ENCODE measurements around the gene CELSR1. TPM values are rescaled to one million over a fixed set of nuclear protein-coding genes. Genes with fewer than 3 reads are reported as not detected.

CELSR1 gene
- total RNA-seq, 1 experiment from 2014 or later: 22.6 TPM

DNA sequence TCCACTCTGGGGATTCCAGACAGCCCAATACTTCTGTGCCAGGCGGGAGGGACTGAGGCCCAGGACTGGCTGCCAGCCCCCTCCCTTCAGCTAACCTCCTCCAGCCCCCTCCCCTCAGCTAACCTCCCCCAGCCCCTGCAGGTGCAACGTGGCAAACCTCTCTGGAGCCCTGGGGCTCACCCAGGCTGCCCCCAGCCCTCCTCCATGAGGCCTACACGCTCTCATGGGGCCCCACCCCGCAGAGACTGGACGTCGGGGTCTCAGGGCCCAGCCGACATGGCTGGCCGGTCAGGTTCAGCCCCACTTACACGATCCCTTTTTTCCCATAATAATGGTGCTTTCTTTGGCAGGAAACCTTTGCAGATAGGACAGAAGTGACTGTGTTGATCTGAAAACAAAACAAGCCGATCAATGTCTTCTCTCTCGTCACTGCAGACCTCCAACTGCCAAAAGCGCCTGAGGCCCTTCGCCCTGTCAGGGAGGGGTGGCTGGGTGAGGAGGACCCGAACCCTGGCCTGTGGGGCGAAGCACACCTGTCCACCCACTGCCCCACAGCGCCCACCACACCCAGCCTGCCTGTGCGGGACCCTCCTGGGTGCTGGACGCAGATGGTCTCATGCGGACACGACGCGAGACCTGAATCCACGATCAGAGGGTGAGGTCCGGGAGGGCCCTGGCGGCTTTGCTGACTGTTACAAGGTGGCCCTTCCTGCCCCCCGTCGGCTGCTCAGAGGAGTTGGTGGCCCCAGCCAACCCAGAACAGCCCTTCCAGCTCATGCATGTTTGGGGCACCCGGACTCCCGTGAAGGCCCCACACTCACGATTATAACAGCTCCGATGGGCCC lies 168.3 kb downstream of the CELSR1 start:
- TF ChIP-seq, protein P1, sequence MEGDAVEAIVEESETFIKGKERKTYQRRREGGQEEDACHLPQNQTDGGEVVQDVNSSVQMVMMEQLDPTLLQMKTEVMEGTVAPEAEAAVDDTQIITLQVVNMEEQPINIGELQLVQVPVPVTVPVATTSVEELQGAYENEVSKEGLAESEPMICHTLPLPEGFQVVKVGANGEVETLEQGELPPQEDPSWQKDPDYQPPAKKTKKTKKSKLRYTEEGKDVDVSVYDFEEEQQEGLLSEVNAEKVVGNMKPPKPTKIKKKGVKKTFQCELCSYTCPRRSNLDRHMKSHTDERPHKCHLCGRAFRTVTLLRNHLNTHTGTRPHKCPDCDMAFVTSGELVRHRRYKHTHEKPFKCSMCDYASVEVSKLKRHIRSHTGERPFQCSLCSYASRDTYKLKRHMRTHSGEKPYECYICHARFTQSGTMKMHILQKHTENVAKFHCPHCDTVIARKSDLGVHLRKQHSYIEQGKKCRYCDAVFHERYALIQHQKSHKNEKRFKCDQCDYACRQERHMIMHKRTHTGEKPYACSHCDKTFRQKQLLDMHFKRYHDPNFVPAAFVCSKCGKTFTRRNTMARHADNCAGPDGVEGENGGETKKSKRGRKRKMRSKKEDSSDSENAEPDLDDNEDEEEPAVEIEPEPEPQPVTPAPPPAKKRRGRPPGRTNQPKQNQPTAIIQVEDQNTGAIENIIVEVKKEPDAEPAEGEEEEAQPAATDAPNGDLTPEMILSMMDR (conservative IDR thresholded peaks at IDR 0.05): no peak
- no peak overlapping the region for H2BK15ac ChIP-seq (ENCODE audit: low read depth, low read length)
- no peak overlapping the region for H3T11ph ChIP-seq (ENCODE audit: low read length)
- H3K23ac ChIP-seq (ENCODE audit: insufficient read length, low read depth, low read length): no peak overlapping the region
- Mint-ChIP-seq H3K27me3 (ENCODE audit: low read depth) (no peaks in the 10 kb centered on the region), H3K9me3 (no peaks in the 10 kb centered on the region), H3K36me3 (ENCODE audit: insufficient read depth in 1 of 3, low read depth in 3 of 3) (peaks cover 0 to 5% (median 3%) of the 10 kb centered on the region in 3 experiments; a peak in 2 of 7 replicates), H3K4me3 (no peak overlapping the region; a peak in 1 of 5 replicates), H3K4me1 (peaks cover 12% of the 10 kb centered on the region in 2 experiments), H3K27ac (peak overlapping the region in 2 of 3 experiments; percentile 23 to 40; a peak in 3 of 7 replicates)
- no peaks in the 10 kb centered on the region for H3K4me1 ChIP-seq (ENCODE audit: insufficient read depth, low read length)
- no peaks in the 10 kb centered on the region for H3K27me3 ChIP-seq (ENCODE audit: insufficient read depth, low read length)
- no peak overlapping the region for H3K4ac ChIP-seq (ENCODE audit: low read depth, low read length)
- no peak overlapping the region for H4K5ac ChIP-seq (ENCODE audit: insufficient read length, low read depth, low read length)
- no peak overlapping the region for H3K56ac ChIP-seq (ENCODE audit: insufficient read length, low read depth, low read length)
- H4K8ac ChIP-seq (replicated peaks; ENCODE audit: insufficient read length, low read depth, low read length): no peak overlapping the region
- H2BK12ac ChIP-seq (ENCODE audit: insufficient read length, low read depth, low read length): no peak overlapping the region
- no peaks in the 10 kb centered on the region for H3K79me1 ChIP-seq (ENCODE audit: insufficient read depth, low read depth, low read length, poor library complexity, severe bottlenecking)
- no peaks in the 10 kb centered on the region for H3K79me2 ChIP-seq (ENCODE audit: insufficient read depth, low read length)
- H2AK5ac ChIP-seq (ENCODE audit: insufficient read length, low read length): no peak overlapping the region
- no peak overlapping the region for H3K14ac ChIP-seq (ENCODE audit: insufficient read depth, low read length)
- no peak overlapping the region for H3K4me2 ChIP-seq (ENCODE audit: insufficient read depth, insufficient read length, low read length)
- H3K27ac ChIP-seq (ENCODE audit: insufficient read length, low read depth, low read length): no peak overlapping the region
- H3K9me3 ChIP-seq (ENCODE audit: control insufficient read depth, low read depth, low read length): no peaks in the 10 kb centered on the region
- no peak for DNase-seq
- H3K9ac ChIP-seq (ENCODE audit: extremely low read depth, insufficient read length, low read length): no peak overlapping the region
- H3K18ac ChIP-seq (ENCODE audit: insufficient read length, low read depth, low read length): no peak overlapping the region
- WGBS (ENCODE audit: extremely low coverage, insufficient read length, low lambda C conversion rate): no CpG with 5 or more reads among the region's 31 CpGs
- H4K20me1 ChIP-seq (ENCODE audit: control insufficient read depth, insufficient read depth, insufficient read length): no peaks in the 10 kb centered on the region
- H2BK5ac ChIP-seq (ENCODE audit: insufficient read length, low read length): no peak overlapping the region
- H2BK20ac ChIP-seq (ENCODE audit: low read depth, low read length, poor library complexity, severe bottlenecking): no peak overlapping the region
- no peak overlapping the region for H2BK120ac ChIP-seq (ENCODE audit: low read depth, low read length, poor library complexity, severe bottlenecking)
- H4K91ac ChIP-seq (ENCODE audit: insufficient read length, low read depth, low read length): no peak overlapping the region
- H2AFZ ChIP-seq (ENCODE audit: low read length): no peak overlapping the region
- H3K23me2 ChIP-seq (ENCODE audit: insufficient read length, low read depth, low read length, poor library complexity, severe bottlenecking): no peaks in the 10 kb centered on the region

All from H9 (cell line).